Islet of Langerhans (tissue), 1 donor: ENCODE measurements around the gene IMMP2L.
"Not testable (repeated sequence)": the region's sequence is repeated elsewhere in the genome, so short reads cannot be mapped to it uniquely, and the experiment has no call there.

Experiments
- FAIRE-seq: peaks from one replicate; lab custom pipeline; 2011; peaks lifted over from hg19 to GRCh38; lab: Jason Lieb, UNC

IMMP2L gene

GRCh38 chr7:110704225-110704624, 858.1 kb downstream of the IMMP2L start:
- no peak for FAIRE-seq

DNA sequence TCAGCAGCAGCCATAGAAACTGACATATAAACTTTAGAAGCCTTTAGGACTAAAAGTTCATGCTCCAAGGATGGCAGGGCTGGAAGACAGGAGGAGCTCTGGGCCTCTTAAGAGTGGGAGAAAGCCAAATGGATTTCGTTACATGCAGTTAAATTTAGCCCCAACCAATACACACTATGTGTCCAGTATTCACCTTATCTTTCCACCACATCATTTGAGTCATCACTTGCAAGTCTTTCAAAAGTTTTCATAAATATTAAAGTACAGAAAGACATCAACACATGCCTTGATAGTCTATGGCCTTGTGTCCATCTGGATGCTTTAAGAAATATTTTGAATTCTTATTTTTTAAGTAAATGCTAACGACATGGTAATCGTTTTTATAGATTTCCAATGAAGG, 863.7 kb downstream of the IMMP2L start:
- FAIRE-seq, result no peak

GRCh38 chr7:110693344-110693743, 868.9 kb downstream of the IMMP2L start:
- no peak for FAIRE-seq

DNA sequence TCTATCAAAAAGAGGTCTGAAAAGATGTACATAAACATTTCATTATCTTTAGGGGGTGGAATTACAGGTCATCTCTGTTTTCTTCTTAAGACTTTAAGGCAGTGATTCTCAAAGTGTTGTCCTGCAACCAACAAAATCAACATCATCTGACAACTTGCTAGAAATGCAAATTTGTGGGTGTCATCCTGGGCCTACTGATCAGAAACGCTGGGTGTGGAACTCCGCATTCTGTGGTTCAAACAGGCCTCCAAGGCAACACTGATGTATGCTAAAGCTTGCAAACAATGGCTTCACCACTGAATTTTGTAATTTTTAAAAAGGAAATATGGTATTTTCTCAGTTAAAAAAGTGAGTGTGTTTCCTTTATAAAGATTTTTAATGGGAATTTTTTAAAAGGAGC, 873.4 kb downstream of the IMMP2L start:
- FAIRE-seq, result no peak

GRCh38 chr7:110685899-110686298, 876.4 kb downstream of the IMMP2L start:
- no peak for FAIRE-seq

- FAIRE-seq, result no peak
Measured at GRCh38 chr7:110681941-110682340, 880.4 kb downstream of the IMMP2L start.

- FAIRE-seq, result no peak
Measured at GRCh38 chr7:110677405-110677804, 884.9 kb downstream of the IMMP2L start.

GRCh38 chr7:110676785-110677184, 885.5 kb downstream of the IMMP2L start:
- no peak for FAIRE-seq

- FAIRE-seq, result no peak
Measured at GRCh38 chr7:110675383-110676103, 886.7 kb downstream of the IMMP2L start.

DNA sequence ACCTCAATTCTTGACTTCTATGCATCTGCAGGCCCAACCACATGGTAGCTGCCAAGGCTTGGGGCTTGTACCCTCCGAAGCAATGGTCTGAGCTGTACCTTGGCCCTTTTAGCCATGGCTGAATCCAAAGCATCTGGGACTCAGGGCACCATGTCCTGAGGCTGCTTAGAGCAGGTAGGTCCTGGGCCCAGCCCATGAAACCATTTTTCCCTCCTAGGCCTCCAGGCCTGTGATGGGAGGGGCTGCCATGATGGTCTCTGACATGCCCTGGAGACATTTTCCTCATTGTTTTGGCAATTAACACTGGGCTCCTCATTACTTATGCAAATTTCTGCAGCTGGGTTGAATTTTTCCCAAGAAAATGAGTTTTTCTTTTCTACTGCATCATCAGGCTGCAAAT, 889.1 kb downstream of the IMMP2L start:
- no peak for FAIRE-seq

DNA sequence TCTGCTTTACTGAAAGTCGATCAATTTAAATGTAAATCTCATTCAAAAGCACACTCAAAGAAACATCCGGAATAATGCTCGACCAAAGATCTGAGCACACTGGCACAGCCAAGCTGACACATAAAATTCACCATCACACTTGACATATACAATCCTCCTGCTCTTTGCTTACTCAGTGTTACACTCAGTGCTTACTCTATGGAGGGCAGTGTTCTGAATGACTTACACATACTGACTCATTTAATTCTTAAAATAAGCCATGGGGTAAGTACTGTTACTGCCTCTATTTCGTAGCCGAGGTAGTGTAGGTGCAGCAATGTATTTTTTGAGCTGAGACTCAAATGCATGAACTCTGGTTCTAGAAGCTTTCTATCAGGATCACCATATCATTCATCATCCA, 892.9 kb downstream of the IMMP2L start:
- no peak for FAIRE-seq

GRCh38 chr7:110664803-110665202, 897.5 kb downstream of the IMMP2L start:
- no peak for FAIRE-seq

DNA sequence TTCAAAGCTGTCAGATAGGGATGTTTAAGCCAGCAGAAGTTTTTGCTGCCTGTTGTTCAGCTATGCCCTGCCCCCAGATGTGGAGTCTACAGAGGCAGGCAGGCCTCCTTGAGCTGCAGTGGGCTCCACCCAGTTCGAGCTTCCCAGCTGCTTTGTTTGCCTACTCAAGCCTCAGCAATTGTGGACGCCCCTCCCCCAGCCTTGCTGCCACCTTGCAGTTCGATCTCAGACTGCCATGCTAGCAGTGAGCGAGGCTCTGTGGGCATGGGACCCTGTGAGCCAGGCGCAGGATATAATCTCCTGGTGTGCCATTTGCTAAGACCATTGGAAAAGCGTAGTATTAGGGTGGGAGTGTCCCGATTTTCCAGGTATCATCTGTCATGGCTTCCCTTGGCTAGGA, 901.7 kb downstream of the IMMP2L start:
- FAIRE-seq, result not testable (repeated sequence)

DNA sequence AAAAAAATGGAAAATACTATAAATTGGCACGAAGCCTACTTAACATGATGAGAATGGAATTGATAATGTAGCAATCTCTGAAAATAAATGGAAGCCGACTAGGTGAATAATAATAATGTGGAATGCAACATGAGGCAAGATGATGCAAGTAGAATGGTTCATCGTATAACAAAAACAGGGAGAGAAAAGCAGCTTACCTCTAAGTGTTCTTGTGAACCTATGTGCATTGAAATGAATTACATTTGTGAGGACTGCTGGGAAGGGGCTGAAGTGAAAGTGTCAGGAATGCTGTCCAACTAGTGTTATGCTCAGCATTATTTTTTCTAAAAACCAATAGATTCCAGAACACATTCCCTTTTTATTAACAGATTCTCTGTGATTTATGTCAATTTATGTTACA, 912.0 kb downstream of the IMMP2L start:
- FAIRE-seq, result no peak

GRCh38 chr7:110647266-110647665, 915.0 kb downstream of the IMMP2L start:
- no peak for FAIRE-seq

GRCh38 chr7:110646804-110647203, 915.5 kb downstream of the IMMP2L start:
- FAIRE-seq, result no peak

DNA sequence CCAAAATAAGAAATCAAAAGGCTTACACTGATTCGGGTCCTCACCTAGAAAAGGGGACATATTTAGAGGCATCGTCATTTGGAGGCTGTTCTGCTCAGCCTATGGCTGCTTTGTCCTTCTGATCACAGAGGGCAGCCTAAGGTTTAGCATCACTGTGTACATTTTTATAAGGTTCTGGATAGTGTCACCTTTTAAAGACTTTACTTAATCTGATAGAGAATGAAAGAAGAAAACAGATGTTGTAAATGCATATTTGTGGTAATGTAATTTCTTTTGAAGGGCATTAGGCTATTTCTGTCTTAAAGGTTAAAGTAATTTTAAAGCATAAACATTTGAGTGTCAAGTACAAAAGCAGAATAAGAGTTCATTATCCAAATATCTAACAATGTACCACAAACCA, 916.7 kb downstream of the IMMP2L start:
- FAIRE-seq, result no peak

- FAIRE-seq, result no peak
Measured at GRCh38 chr7:110645060-110645459, 917.2 kb downstream of the IMMP2L start.

DNA sequence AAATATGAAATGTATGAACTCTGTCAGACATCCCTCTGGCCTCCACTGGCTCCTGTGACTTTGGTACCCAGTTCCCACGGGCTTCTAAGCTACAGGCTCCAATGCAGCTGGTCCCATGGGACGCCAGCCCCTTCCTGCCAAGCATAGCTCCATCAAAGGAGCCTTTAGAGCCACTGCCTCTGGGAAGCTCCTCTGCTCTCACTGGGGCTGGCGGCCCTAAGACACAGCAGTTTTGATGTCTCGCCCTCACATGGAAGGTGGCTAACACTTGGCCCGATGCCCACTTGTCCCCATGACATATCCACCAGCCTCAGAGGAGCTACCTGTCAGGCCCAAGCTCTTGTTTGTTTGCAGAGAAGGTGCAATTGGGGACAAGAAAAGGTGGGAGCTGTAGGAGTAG, 925.0 kb downstream of the IMMP2L start:
- FAIRE-seq, result no peak

- no peak for FAIRE-seq
Measured at GRCh38 chr7:110633313-110633712, 929.0 kb downstream of the IMMP2L start.

- no peak for FAIRE-seq
Measured at GRCh38 chr7:110626414-110626813, 935.9 kb downstream of the IMMP2L start.

DNA sequence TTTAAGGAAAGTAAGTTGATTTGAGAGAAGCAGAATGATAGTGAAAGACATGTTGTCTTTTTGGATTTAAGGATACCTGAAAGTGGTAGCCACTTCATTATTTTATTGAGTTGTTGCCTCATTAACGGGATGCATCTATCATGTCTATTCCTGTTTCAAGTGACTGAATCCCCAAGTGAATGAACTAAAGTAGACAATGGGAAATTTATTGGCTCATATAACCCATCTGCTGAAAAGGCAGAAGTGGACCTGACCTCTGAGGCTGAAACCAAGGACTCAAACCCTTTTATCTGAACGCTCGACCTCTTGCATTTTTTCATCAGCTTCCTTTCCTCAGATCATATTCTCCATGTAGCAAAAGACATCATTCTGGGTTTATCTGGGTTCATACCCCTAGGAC, 937.0 kb downstream of the IMMP2L start:
- FAIRE-seq, result no peak

- no peak for FAIRE-seq
Measured at GRCh38 chr7:110623436-110623835, 938.9 kb downstream of the IMMP2L start.

- no peak for FAIRE-seq
Measured at GRCh38 chr7:110621289-110621688, 941.0 kb downstream of the IMMP2L start.
